Measurements from ENCODE around the gene GJC3.

DNA sequence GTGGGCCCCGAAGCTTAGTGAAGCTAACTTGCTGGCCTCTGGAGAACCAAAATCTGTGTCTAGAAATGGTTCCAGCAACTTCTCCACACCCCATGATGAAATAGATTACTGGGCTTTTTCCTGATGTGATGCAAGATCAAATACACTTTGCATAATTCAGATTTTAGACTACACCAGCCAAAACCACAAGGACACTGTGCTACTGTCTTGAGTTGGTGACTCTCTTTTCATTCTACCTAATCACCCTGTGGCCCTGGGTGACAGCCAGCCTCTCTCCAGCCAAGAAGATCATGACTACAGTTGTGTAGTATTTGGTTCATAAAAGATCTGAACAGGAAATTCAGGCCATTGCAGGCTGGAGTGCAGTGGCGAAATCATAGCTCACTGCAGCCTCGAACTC is 24.2 kb upstream of the GJC3 start:
- no peak for TF ChIP-seq POLR2A (IDR thresholded peaks at IDR 0.05; ENCODE audit: low read length)
- TF ChIP-seq, protein P1, sequence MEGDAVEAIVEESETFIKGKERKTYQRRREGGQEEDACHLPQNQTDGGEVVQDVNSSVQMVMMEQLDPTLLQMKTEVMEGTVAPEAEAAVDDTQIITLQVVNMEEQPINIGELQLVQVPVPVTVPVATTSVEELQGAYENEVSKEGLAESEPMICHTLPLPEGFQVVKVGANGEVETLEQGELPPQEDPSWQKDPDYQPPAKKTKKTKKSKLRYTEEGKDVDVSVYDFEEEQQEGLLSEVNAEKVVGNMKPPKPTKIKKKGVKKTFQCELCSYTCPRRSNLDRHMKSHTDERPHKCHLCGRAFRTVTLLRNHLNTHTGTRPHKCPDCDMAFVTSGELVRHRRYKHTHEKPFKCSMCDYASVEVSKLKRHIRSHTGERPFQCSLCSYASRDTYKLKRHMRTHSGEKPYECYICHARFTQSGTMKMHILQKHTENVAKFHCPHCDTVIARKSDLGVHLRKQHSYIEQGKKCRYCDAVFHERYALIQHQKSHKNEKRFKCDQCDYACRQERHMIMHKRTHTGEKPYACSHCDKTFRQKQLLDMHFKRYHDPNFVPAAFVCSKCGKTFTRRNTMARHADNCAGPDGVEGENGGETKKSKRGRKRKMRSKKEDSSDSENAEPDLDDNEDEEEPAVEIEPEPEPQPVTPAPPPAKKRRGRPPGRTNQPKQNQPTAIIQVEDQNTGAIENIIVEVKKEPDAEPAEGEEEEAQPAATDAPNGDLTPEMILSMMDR (IDR thresholded peaks at IDR 0.05): no peak
- TF ChIP-seq, protein P2, sequence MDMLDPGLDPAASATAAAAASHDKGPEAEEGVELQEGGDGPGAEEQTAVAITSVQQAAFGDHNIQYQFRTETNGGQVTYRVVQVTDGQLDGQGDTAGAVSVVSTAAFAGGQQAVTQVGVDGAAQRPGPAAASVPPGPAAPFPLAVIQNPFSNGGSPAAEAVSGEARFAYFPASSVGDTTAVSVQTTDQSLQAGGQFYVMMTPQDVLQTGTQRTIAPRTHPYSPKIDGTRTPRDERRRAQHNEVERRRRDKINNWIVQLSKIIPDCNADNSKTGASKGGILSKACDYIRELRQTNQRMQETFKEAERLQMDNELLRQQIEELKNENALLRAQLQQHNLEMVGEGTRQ (IDR thresholded peaks at IDR 0.05): no peak
